GM19025 (cell line): ENCODE data around the gene SLC35F6.
"Not testable (repeated sequence)": the region's sequence is repeated elsewhere in the genome, so short reads cannot be mapped to it uniquely, and the experiment has no call there.

Experiments used
- ATAC-seq: cut with Tn5 transposase; IDR thresholded peaks from one replicate; pipeline ENCODE4 v1.9.1; 2021; ENCODE audit warnings: mild to moderate bottlenecking, low read depth, moderate library complexity; ENCODE audit not compliant: unreplicated experiment

Gene SLC35F6

DNA sequence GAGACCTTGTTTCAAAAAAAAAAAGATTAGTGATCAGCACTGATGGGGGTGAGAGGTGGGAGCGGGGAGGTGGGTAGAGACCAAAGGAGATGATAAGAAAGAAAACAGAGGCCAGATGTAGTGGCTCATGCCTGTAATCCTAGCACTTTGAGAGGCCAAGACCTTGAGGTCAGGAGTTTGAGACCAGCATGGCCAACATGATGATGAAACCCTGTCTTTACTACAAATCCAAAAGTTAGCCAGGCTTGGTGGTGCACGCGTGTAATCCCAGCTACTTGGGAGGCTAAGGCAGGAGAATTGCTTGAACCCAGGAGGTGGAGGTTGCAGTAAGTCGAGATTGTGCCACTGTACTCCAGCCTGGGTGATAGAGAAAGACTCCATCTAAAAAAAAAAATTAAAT, 9.5 kb upstream of the SLC35F6 start:
- ATAC-seq, result no peak

DNA sequence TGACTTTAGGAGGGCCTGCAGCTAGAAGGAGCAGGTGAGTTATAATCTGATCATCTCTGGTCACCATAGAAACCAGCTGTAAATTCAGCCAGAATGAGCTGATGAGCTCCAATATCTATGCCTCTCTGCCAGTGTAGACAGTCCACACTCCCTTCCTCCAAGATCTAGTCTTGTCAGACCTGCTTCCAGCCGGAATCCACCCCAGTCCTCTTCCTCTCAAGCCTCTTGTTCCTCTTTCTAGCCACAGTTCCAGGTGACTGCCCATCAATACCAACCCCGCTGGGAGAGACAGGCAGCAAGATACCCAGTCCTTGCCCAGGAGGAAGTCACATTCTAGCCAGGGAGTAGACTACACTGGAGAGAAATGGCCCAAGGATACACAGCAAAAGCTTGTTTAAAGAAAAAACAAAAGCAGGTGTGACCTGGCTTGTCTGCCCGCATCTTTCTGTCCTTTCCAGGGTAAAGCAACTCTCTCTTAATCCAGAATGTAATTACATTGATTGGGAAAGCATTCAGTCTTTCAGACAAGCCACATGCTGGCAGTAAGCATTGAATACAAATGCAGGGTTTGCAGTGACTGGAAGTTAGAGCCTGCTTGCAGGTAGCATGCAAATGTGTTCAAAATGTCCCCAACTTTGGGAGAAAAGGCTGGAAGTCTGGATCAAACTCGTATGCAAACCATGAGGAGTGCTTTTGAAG, 9.0 kb upstream of the SLC35F6 start:
- ATAC-seq, result no peak

DNA sequence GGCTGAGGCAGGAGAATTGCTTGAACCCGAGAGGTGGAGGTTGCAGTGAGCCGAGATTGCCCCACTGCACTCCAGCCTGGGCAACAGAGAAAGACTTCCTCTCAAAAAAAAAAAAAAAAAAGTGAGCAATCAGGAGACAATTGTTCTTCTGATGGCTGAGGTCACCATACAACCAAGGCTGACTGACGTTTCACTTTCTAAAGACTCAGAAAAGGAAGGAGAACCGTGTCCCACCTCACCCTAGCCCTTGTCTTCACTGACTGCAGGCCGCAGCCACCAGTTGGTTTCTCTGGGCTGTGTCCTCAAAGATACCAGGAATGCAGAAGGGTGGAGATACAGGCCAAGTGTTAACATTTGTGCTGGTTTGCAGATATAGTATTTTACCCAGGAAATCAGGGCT, 7.7 kb upstream of the SLC35F6 start:
- ATAC-seq, result no peak

DNA sequence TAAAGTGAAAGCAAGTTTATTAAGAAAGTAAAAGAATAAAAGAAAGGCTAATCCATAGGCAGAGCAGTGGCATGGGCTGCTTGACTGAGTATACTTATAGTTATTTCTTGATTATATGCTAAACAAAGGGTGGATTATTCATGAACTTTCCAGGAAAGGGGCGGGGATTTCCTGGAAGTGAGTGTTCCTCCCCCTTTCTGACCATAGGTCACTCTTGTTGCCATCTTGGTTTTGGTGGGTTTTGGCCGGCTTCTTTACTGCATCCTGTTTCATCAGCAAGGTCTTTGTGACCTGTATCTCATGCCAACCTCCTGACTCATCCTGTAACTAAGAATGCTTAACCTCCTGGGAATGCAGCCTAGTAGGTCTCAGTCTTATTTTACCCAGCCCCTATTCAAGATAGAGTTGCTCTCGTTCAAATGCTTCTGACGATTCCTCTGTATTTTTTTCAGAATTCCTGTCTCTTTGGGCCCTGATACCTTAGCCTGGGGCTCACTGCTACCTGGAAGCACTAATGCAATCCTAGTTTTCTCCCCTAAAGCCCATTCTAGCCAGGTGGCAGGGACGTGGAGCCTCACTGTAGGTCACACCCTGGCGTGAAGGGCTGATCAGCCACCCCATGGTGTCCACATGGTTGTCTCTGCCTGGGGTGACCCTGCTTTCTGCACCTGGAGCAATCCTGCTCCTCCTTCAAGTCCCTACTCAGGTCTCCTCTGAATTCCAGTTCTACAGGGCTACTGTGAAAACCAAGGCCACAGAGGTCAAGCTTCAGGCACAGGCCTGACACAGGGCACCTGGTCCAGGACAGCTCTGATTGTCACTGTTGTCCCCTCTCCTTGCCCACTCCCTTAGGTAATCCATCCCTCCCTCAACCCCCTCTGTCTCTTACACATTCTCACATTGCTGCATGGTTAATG, 6.0 kb upstream of the SLC35F6 start:
- peak; percentile 48 for ATAC-seq

DNA sequence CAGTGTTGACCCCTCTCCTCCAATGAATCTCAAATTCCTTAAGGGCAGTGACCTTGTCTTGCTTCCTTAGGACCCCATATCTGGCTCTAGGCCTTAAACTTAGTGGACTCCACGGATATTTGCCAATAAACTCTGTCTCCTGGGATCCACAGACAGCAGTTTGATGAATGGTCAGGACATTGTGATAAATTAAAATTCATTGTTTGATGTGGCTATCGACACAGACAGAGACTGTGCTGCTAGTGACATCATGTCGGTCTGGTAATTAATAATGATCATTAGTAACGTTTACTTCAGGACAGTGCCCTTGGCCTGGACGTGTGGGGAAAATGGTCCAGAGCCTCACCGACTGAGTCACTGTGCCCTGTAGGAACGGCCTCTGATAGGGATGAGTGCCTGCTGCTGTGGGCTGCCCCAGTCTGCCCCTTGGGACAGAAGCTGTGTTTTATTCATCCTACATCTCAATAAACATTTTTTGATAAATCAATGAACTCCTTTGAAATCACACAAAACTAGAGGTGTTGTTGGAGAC, 5.2 kb upstream of the SLC35F6 start:
- ATAC-seq, result no peak

DNA sequence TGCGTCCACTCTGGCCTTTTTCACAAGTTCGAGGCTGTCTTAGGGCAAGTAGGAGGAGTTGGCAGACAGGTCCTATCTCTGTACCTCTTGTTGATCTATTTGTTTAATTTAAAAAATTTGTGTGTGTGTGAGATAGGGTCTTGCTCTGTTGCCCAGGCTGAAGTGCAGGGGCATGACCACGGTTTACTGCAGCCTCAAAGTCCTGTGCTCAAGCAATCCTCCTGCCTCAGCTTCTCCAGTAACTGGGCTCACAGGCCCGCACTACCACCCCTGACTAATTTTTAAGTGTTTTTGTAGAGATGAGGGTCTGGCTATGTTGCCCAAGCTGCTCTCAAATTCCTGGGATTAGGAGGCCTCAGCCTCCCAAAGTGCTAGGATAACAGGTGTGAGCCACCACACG, 4.2 kb upstream of the SLC35F6 start:
- ATAC-seq, result no peak

DNA sequence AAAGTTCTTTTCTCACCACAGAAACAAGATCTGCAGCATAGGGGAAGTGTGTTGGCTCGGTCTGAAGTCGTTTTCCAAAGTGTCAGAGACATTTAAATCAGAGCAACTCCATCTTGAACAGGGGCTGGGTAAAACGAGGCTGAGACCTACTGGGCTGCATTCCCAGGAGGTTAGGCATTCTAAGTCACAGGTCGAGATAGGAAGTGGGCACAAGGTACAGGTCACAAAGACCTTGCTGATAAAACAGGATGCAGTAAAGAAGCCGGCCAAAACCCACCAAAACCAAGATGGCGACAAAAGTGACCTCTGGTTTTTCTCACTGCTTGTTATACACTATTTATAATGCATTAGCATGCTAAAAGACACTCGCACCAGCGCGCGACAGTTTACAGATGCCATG, 3.1 kb upstream of the SLC35F6 start:
- not testable (repeated sequence) for ATAC-seq

DNA sequence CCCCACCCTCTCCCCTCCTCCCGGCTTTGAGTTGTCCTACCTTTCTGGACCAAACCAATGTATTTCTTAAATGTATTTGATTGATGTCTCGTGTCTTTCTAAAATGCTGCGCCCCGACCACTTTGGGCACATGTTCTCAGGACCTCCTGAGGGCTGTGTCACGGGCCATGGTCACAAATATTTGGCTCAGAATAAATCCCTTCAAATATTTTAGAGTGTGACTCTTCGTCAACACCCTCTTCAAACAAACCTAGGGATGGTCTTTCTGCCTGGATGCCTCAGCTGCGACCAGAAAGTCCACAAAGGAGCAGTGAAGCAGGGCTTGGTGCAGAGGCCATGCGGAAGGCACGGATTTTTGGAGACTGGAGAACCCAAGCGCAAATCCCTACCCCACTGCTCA, 1.1 kb upstream of the SLC35F6 start:
- ATAC-seq, result no peak

DNA sequence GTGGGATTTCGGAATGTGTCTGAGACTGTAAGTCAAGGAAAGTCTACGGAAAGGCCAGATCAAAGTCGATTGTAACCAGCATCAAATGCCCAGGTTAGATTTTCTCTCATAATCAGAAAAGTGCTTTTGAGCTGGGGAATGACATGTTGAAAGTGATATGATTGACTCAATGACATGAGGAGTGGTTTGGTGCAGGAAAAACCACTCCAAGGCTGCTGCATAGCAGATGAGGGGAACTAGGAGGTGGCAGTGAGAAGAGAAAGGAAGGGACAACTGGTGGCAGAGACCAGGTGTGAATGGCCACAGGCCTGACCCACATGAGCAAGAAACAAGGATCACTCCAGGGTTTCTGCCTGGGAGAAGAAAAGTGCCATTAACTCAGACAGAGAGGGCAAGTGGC, 822 bp downstream of the SLC35F6 start:
- no peak for ATAC-seq

DNA sequence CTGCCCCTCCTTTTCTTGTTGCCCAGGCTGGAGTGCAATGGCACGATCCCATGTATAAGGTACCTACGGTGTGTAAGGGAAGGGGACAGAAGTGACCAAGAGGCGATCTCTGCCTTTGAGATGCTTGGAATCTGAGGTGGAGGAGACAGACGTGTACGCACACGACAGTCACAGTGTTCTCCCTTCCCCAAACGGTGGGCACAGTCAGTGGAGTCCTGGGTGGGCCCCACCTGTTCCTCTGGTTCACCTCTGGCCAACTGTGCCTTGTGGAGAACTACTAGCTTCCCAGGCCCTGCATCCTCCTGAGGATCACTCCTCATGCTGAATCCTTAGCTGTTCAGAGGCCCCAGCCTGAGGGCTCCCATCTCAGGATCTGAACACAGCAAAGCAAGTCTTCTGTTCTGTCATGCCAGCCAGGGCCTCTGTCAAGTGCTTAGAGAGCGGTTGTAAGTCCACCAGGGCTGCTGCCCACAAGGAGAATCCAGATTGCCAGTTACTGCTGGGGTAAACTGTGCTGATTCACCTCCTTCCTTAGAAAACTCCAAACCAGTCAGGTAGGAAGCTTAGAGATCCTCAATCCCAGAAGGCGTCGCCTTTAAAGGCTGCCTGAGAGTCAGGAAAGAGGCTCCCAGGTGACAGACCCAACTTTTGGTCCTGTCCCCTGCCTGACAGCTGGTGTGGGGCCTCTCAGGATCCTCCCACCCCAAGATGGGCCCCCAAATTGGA, 1.6 kb downstream of the SLC35F6 start:
- no peak for ATAC-seq

DNA sequence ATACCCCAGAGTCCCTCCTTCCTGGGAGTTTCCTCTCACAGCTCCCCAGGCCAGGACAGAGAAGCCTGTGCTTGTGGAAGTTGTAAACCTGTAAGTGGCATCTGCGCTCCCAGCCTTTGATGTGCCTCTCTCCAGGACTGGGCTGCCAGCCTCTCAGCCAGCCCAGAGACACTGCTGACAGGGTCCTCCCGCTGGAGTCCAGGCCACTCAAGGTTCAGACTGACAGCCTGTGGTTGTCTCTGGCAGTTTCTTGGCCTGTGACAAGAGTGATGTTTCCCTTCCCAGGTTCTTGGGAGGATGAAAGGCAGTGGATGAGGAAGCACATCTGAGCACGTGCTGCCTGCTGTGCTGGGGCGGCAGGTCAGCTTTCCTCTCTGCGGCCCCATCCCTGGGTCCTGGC, 3.0 kb downstream of the SLC35F6 start:
- no peak for ATAC-seq

DNA sequence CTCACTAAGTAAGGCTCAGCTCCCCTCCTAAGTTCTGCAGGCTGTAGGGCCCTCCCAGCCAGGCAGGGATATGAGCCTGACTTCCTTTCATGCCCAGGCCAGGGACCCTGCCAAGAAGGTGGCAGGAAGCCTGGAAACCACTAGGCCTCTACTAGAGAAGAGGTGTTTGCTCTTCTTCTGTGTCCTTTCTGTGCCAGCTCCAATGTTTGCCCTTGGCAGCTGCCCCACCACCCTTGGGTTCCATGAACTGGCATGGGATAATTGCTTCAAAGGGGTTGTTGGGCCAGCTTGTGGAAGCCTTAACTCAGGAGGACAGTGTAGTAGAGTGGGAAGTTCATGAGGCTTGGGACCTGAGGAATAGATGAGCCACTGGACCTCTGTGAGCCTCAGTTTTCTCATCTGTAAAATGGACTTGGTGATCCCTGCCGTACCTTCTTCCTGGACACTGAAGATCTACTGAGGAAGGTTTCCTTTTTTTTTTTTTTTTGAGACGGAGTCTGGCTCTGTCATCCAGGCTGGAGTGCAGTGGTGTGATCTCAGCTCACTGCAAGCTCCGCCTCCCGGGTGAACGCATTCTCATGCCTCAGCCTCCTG, 3.9 kb downstream of the SLC35F6 start:
- no peak for ATAC-seq

DNA sequence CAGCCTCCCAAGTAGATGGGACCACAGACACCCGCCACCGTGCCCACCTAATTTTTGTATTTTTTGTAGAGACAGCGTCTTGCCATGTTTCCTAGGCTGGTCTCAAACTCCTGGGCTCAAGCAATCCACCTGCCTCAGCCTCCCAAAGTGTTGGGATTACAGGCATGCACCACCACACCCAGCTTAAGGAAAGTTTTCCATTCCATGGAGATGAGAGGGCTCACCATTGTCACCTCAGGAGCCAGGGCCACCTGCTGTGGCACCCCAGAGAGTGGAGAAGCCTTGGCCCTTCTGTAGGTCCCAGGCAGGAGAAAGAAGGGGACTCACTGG, 4.6 kb downstream of the SLC35F6 start:
- no peak for ATAC-seq

DNA sequence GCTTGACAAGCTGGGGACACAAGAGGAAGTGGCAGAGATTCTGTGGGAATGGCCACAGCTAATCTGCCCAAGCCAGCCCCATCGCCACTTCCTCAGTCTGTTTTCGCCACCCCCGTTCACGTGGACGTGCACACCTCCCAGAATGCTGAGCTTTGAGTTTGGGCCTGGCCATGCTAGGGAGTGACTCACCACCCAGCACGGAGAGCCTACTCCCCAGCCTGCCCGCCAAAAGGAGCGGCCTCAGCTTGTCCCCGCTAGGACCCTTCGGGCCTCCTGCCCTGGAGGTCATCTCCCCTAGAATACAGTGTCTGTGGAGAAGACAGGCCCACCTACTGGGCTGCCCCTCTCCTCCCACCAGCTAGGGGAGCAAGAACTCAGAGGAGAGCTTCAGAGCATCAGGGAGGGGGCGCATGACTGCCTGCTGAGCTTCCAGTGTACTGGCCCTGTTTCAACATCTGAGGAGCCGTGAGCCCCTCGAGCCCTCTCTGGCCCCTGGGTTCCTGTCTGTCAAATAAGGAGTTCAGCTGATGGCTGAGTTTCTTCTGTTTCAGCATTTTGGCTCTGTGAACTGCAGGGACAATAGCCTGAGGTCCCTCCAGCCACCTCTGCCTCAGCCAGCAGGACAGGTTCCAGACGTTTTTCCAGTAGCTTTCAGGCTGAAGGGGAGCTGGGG, 5.1 kb downstream of the SLC35F6 start:
- no peak for ATAC-seq

DNA sequence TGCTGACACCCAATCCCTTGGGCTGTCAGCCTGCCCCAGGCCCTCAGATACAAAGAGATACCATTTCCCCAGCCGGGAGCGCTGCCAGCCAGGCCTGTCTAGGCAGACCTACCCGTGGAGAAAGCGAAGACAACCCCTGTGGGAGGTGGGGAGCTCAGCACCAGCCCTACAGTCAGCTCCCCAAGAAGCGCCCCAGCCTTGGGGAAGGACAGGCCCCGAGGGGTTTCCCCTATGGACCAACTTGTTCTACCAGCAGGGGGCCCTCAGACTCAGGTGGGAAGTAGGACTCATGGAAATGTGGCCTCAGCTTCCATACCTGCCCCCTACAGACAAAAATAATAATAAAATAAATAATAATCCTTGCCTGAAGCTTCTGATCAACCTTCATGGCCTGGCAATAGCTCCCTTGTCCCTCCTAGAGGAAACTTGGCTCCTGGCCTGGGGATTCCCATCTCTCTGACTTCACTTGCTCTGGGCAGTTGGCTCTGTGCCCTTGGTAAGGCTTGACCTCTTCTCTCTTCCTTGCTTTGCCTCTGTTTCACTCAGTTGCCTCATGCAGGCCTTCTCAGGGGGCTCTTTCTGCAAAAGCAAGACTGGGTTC, 7.0 kb downstream of the SLC35F6 start:
- ATAC-seq, result no peak

DNA sequence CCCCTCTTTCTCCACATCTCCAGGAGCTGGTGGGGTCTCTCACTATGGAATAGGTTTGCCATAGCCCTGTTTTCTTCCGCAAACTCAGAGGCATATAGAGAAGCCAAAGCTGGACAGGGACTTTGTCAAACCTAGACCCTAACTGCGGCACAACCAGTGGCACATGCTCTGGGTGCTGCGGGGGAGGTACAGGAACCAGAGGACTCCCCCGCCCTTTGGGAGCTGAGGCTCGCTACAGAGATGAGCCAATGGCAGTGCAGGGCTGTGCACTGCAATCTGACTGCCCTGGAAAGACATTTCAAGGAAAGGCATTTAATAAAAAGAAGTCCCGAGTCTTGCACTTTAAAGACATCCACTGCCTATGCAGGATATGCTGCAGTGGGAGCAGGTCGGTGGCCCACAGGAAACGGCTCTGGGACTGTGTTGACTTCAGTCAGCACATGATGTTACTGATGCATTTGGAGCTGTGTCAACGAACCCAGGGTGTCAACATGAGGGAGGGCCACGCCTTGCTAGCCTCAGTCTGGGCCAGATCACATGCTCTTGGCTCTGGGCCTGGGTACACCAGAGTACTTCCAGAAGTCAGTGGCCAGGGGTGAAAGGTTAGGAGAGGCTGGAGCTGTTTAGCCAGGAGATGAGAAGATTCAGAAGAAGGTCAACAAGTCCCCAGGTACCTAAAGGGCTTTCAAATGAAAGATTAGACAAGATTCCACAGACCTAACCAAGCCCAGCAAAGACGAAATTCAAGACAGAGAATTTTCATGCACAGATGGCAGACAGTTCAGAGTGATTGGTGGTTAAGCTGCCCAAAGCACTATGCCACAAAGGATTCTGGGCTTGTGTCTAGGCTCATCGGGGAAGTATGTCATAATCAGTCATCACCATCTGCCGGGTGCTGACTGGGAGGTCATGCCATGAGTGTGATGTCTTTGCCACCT, 8.2 kb downstream of the SLC35F6 start:
- no peak for ATAC-seq

DNA sequence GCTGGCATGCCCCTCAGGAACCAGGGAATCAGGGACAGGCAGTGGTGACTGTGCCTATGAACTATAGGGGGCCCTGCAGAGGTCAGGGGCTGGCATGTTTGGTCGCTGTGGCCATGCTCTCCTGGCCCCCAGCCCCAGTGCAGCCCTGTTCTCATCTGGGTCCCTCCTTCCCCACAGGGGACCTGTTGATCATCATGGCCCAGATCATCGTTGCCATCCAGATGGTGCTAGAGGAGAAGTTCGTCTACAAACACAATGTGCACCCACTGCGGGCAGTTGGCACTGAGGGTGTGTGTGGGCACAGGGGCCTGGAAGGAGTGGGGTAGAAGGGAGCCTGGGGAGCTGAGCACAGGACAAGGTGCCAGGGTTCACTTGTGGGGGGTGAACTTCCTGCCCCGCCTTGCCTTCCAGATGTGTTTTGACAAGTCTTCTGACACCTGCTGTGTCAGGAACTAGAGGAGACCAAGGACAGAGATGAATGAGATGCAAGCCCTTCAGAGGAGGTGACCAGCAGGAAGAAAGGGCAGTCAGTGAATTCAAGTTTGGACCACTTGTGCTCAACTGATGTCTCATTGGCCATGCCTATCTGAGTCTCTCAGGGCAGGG, 12.2 kb downstream of the SLC35F6 start:
- no peak for ATAC-seq

DNA sequence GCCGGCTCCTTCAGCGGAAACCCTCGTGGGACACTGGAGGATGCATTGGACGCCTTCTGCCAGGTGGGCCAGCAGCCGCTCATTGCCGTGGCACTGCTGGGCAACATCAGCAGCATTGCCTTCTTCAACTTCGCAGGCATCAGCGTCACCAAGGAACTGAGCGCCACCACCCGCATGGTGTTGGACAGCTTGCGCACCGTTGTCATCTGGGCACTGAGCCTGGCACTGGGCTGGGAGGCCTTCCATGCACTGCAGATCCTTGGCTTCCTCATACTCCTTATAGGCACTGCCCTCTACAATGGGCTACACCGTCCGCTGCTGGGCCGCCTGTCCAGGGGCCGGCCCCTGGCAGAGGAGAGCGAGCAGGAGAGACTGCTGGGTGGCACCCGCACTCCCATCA, 14.0 kb downstream of the SLC35F6 start:
- ATAC-seq, result no peak
